GM18861 (cell line): ENCODE results near the gene MRAP.
"Not testable (repeated sequence)": the region's sequence is repeated elsewhere in the genome, so short reads cannot be mapped to it uniquely, and the experiment has no call there.

Source experiments
- ATAC-seq: cut with Tn5 transposase; IDR thresholded peaks from one replicate; pipeline ENCODE4 v1.9.1; 2021; ENCODE audit not compliant: unreplicated experiment

MRAP gene

GRCh38 chr21:32299695-32300094 lies 1.0 kb downstream of the MRAP start:
- no peak for ATAC-seq

GRCh38 chr21:32300117-32300681 lies 1.5 kb downstream of the MRAP start:
- no peak for ATAC-seq

- no peak for ATAC-seq
Observed at GRCh38 chr21:32301596-32301995, 2.9 kb downstream of the MRAP start.

GRCh38 chr21:32302560-32302959 lies 3.9 kb downstream of the MRAP start:
- no peak for ATAC-seq

- no peak for ATAC-seq
Observed at GRCh38 chr21:32303385-32303784, 4.7 kb downstream of the MRAP start.

- ATAC-seq: no peak
Observed at GRCh38 chr21:32304998-32305397, 6.3 kb downstream of the MRAP start.

- no peak for ATAC-seq
Observed at GRCh38 chr21:32306021-32306780, 7.5 kb downstream of the MRAP start.

- ATAC-seq: no peak
Observed at GRCh38 chr21:32307706-32308105, 9.1 kb downstream of the MRAP start.

- no peak for ATAC-seq
Observed at GRCh38 chr21:32308696-32309095, 10.0 kb downstream of the MRAP start.

- no peak for ATAC-seq
Observed at GRCh38 chr21:32309906-32310460, 11.3 kb downstream of the MRAP start.

- not testable (repeated sequence) for ATAC-seq
Observed at GRCh38 chr21:32310976-32311375, 12.3 kb downstream of the MRAP start.

GRCh38 chr21:32311621-32312020 lies 13.0 kb downstream of the MRAP start:
- no peak for ATAC-seq

- ATAC-seq: no peak
Observed at GRCh38 chr21:32312326-32312725, 13.7 kb downstream of the MRAP start.

GRCh38 chr21:32312976-32313375 lies 14.3 kb downstream of the MRAP start:
- no peak for ATAC-seq

GRCh38 chr21:32314806-32315205 lies 16.2 kb downstream of the MRAP start:
- ATAC-seq: no peak

- ATAC-seq: no peak
Observed at GRCh38 chr21:32315511-32316281, 17.0 kb downstream of the MRAP start.

- no peak for ATAC-seq
Observed at GRCh38 chr21:32316361-32317215, 17.9 kb downstream of the MRAP start.

GRCh38 chr21:32317726-32318125 lies 19.1 kb downstream of the MRAP start:
- ATAC-seq: no peak

- ATAC-seq: no peak
Observed at GRCh38 chr21:32319012-32319411, 20.4 kb downstream of the MRAP start.

GRCh38 chr21:32320059-32320458 lies 21.4 kb downstream of the MRAP start:
- no peak for ATAC-seq

GRCh38 chr21:32320726-32321125 lies 22.1 kb downstream of the MRAP start:
- no peak for ATAC-seq
